IPS DF 19.7 (cell line): ENCODE data around the gene KCNMA1.
A peak's percentile ranks its signal among the peaks of the same experiment; 100 is the strongest.

Experiments
- DNase-seq: peaks from one replicate; pipeline ENCODE4 v3.0.0-alpha.2; 2013; ENCODE audit warnings: low read depth, low spot score

KCNMA1 gene

GRCh38 chr10:77043420-77043763 lies 594.2 kb downstream of the KCNMA1 start:
- DNase-seq: no peak

GRCh38 chr10:77042706-77043419 lies 594.7 kb downstream of the KCNMA1 start:
- no peak for DNase-seq

- no peak for DNase-seq
These were observed 595.9 kb downstream of the KCNMA1 start for GRCh38 chr10:77041636-77042258.

- DNase-seq: no peak
These were observed 599.2 kb downstream of the KCNMA1 start for GRCh38 chr10:77038407-77038806.

- DNase-seq: no peak
These were observed 599.7 kb downstream of the KCNMA1 start for GRCh38 chr10:77037735-77038403.

GRCh38 chr10:77036993-77037734 lies 600.4 kb downstream of the KCNMA1 start:
- DNase-seq: peak; percentile 56

- no peak for DNase-seq
These were observed 601.3 kb downstream of the KCNMA1 start for GRCh38 chr10:77036276-77036675.

GRCh38 chr10:77034795-77035194 lies 602.8 kb downstream of the KCNMA1 start:
- no peak for DNase-seq

- no peak for DNase-seq
These were observed 603.4 kb downstream of the KCNMA1 start for GRCh38 chr10:77034240-77034639.

- no peak for DNase-seq
These were observed 605.4 kb downstream of the KCNMA1 start for GRCh38 chr10:77032188-77032570.

GRCh38 chr10:77031531-77032187 lies 605.9 kb downstream of the KCNMA1 start:
- no peak for DNase-seq

- DNase-seq: no peak
These were observed 606.6 kb downstream of the KCNMA1 start for GRCh38 chr10:77030974-77031373.

- no peak for DNase-seq
These were observed 607.6 kb downstream of the KCNMA1 start for GRCh38 chr10:77029777-77030717.

- no peak for DNase-seq
These were observed 609.6 kb downstream of the KCNMA1 start for GRCh38 chr10:77028042-77028441.

- DNase-seq: no peak
These were observed 610.0 kb downstream of the KCNMA1 start for GRCh38 chr10:77027576-77027975.

- DNase-seq: no peak
These were observed 610.5 kb downstream of the KCNMA1 start for GRCh38 chr10:77027141-77027540.

- DNase-seq: no peak
These were observed 611.5 kb downstream of the KCNMA1 start for GRCh38 chr10:77026148-77026547.

- DNase-seq: no peak
These were observed 613.1 kb downstream of the KCNMA1 start for GRCh38 chr10:77024461-77024860.

GRCh38 chr10:77023396-77023795 lies 614.2 kb downstream of the KCNMA1 start:
- DNase-seq: no peak

GRCh38 chr10:77022671-77023070 lies 614.9 kb downstream of the KCNMA1 start:
- no peak for DNase-seq
